Common myeloid progenitor, CD34-positive (primary cell): ENCODE measurements around the gene NRARP.

ENCODE experiments used
- CTCF ChIA-PET: fragments of 350-600 bp; sonication (Branson Sonifier 250); formaldehyde crosslinking; loops from one replicate; lab custom pipeline; 2021; ENCODE audit warnings: antibody characterized with exemption; lab: Charles Lee
- POLR2A ChIA-PET: fragments of 350-600 bp; sonication (Branson Sonifier 250); formaldehyde crosslinking; loops from one replicate; lab custom pipeline; 2021; ENCODE audit warnings: antibody characterized with exemption; lab: Charles Lee
- DNase-seq, 3 donors: peaks; one replicate each; pipeline versions ENCODE4 v3.0.0 to v3.0.0-alpha.2; 2013
- H3K27ac ChIP-seq, 2 experiments: 1 replicate in 1 of 2; 2 replicates in 1 of 2; pipeline ENCODE4 v1.7.0; 2013; ENCODE audit warnings: inconsistent platforms in 2 of 2, low read length in 2 of 2, mild to moderate bottlenecking in 2 of 2, low read depth in 1 of 2, moderate library complexity in 1 of 2; ENCODE audit not compliant: severe bottlenecking in 2 of 2, insufficient read depth in 1 of 2, poor library complexity in 1 of 2
- H3K27me3 ChIP-seq, 5 experiments: replicated peaks in 2 of 5; 1 replicate in 3 of 5; 2 replicates in 2 of 5; pipeline versions ENCODE4 v1.6.1 to v1.7.0; 2013; ENCODE audit warnings: low read length in 4 of 5, mild to moderate bottlenecking in 2 of 5, moderate library complexity in 2 of 5, inconsistent platforms in 1 of 5; ENCODE audit not compliant: insufficient read depth in 5 of 5, control insufficient read depth in 4 of 5
- H3K36me3 ChIP-seq, 4 experiments: 1 replicate in 2 of 4; 2 replicates in 2 of 4; pipeline versions ENCODE4 v1.6.1 to v1.7.0; 2013; ENCODE audit warnings: low read length in 3 of 4, control low read depth in 1 of 4, mild to moderate bottlenecking in 1 of 4; ENCODE audit not compliant: control insufficient read depth in 4 of 4, insufficient read depth in 4 of 4
- H3K4me1 ChIP-seq, 4 experiments: 1 replicate in 3 of 4; 2 replicates in 1 of 4; pipeline versions ENCODE4 v1.6.1 to v1.7.1; 2013; ENCODE audit warnings: low read length in 3 of 4, mild to moderate bottlenecking in 3 of 4, control low read depth in 1 of 4, inconsistent platforms in 1 of 4, moderate library complexity in 1 of 4; ENCODE audit not compliant: control insufficient read depth in 4 of 4, insufficient read depth in 4 of 4; ENCODE audit errors: control extremely low read depth in 1 of 4
- H3K4me3 ChIP-seq, 7 experiments: 1 replicate in 4 of 7; 2 replicates in 3 of 7; pipeline versions ENCODE4 v1.5.1 to v1.7.0; 2013; ENCODE audit warnings: mild to moderate bottlenecking in 7 of 7, low read length in 6 of 7, moderate library complexity in 6 of 7, inconsistent platforms in 2 of 7, low read depth in 2 of 7, control low read depth in 1 of 7; ENCODE audit not compliant: insufficient read depth in 4 of 7, control insufficient read depth in 1 of 7; ENCODE audit errors: extremely low read depth in 1 of 7
- H3K9me3 ChIP-seq, 5 experiments: 1 replicate in 4 of 5; 2 replicates in 1 of 5; pipeline versions ENCODE4 v1.6.1 to v1.7.1; 2013; ENCODE audit warnings: low read length in 4 of 5, mild to moderate bottlenecking in 2 of 5, inconsistent platforms in 1 of 5, low read depth in 1 of 5, moderate library complexity in 1 of 5; ENCODE audit not compliant: control insufficient read depth in 4 of 5, insufficient read depth in 2 of 5; ENCODE audit errors: control extremely low read depth in 1 of 5
- WGBS: methylation state at CpG from one replicate; pipeline ENCODE4 v1.1.5; 2013; ENCODE audit not compliant: insufficient coverage; 5-methylcytosine and 5-hydroxymethylcytosine counted together

NRARP gene

DNA sequence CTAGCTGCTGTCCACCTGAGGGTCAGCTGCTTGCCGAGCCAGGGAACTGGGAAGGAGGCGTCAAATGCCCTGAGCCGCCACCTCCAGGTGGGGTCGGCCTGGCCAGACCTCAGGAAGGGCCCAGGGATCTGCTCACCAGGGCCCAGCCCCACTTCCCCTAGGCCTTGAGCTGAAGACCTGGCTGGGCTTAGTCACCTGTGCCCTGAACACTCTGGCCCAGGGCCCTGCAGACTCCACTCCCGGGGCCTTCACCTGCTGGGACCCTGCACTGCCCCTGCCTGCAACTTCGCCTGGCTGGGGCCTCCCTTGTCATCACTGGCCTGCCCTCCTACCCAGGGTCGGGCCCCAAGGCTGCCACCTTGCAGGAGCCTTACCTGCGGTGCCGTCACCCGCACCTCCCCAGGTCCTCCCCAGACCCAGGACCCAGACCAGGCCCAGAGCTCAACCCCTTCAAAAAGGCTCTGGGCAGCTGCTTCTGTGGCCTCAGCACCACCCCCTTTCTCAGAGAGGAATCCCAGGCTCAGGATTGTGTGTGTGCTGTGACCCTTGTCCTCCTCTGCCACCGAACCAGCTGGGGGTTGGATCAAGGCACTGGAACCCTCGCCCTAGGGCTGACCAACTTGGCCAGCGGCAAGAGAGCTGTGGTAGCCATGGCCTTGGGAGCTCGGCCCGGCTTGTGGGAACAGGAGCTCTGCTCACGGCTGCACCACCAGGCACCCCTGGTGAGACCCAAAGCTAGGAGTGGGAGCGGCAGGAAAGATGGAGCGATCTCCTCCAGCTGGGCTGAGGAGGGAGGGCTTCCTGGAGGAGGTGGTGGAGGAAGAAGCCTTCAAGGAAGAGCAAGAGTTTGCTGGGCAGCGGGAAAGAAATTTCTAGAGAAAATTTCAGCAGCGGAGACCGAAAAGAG, 48.1 kb downstream of the NRARP start:
- POLR2A ChIA-PET: interaction anchor here (2.5 to 2.7 kb wide), 2 partner anchors 9 to 14 kb away, joined by 8 to 14 read pairs; partner anchors contain the start of gene TUBB4B
- DNase-seq: no peak
- H3K27ac ChIP-seq: peak overlapping the region in 1 of 2 experiments; percentile 68
- H3K27me3 ChIP-seq: no peaks in the 10 kb centered on the region
- peaks cover 0 to 13% (median 12%) of the 10 kb centered on the region in 4 experiments for H3K36me3 ChIP-seq
- 96% methylated on average over 20 of the region's 21 CpGs for WGBS
- H3K4me1 ChIP-seq: peaks cover 0 to 27% (median 25%) of the 10 kb centered on the region in 4 experiments
- H3K9me3 ChIP-seq: no peaks in the 10 kb centered on the region
- CTCF ChIA-PET: interaction anchor here (1.0 to 2.5 kb wide), 4 partner anchors 9 to 12 kb away, joined by 3 to 10 read pairs (median 6); no protein-coding TSS in a partner anchor
- peak overlapping the region in 6 of 7 experiments; percentile 82 to 94 (median 89) for H3K4me3 ChIP-seq

DNA sequence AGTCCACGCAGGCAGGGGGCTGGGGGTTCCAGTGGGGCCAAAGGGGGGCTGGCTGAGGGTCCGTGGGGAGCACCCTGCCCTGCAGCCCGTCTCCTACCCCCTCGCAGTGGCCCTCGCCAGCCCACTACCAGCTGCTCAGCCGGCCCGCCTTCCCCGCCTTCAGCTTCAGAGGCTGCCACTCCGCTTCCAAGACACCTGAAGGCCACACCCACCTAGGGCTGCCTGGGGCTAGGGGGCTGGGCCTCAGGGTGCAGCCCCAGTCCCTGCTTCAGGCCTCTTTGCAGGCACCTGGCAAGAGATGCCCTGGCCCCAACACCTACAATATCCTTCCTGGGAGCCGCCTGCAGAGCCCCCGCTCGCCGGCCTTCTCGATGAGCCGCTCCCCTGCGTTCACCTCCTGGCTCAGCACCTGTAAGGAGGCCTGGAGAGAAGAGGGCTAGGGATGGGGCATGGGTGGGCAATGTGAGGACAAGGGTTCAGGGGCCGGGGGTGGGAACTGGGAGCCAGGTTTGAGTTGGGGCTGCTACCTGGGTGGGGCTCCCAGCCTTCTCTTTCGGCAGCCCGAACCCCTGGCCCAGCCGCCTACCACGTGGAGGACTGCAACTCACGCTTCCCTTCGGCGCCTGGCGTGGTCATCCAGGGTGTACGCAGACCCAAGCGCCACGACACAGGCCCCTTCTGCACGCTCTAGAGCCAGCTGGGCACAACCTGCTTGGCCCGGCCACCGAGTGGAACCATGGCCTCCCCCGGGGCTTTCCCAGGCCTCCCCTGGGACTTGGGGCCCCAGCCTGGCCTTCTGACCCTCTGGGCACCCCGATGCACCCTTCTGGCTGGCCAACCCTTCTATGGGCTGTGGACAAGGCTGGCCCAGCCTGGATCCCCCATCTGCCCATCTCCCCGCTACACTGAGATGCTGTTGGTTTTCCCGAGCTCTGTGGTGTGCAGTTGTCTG, 49.2 kb downstream of the NRARP start:
- H3K4me1 ChIP-seq: peaks cover 0 to 27% (median 25%) of the 10 kb centered on the region in 4 experiments
- no peak overlapping the region for H3K27ac ChIP-seq
- ChIA-PET POLR2A (interaction anchor here (0.8 to 2.5 kb wide), 3 partner anchors 8 to 79 kb away, joined by 3 to 8 read pairs (median 4); partner anchors contain the start of gene TUBB4B), CTCF (interaction anchor here (1.0 to 2.5 kb wide), 3 partner anchors 8 to 10 kb away, joined by 3 to 10 read pairs (median 8); no protein-coding TSS in a partner anchor)
- no peaks in the 10 kb centered on the region for H3K9me3 ChIP-seq
- no peak overlapping the region for H3K4me3 ChIP-seq
- H3K36me3 ChIP-seq: peaks cover 0 to 10% (median 4%) of the 10 kb centered on the region in 4 experiments
- DNase-seq: no peak
- 91% methylated on average over 27 of the region's 35 CpGs for WGBS
- H3K27me3 ChIP-seq: no peaks in the 10 kb centered on the region

DNA sequence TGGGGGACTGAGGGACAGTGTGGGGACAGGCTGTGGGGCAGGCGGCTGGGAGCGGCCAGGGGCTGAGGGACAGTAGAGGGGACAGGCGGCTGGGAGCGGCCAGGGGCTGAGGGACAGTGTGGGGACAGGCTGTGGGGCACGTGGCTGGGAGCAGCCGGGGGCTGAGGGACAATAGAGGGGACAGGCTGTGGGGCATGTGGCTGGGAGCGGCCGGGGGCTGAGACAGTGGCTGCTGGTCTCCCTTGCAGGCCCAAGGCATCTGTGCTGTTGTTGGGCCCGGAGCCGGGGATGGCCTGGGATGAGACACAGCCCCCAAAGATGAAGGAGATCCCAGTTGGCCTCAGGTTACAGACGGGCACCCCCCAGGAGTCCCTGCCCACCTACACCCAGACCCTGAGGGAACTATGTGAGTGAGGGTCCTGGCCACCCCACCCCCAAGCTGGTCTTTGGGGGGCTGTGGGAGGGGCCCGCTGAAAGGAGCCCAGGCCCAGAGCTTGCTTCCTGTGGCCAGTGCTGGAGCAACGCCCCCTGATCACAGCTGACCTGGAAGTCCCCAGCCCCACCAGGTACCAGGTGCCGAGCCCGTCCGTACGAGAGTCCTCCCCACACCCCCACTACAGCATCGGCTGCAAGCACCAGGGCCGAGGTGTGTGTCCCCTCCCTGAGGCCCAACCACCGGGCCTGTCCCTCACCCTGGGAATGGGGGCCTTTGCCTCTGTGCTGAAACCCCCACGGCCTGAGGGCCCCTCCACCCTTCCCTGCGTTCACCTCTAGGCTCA, 50.4 kb downstream of the NRARP start:
- H3K9me3 ChIP-seq: no peaks in the 10 kb centered on the region
- DNase-seq: no peak
- H3K4me3 ChIP-seq: no peak overlapping the region
- peaks cover 0 to 6% (median 1%) of the 10 kb centered on the region in 4 experiments for H3K36me3 ChIP-seq
- CTCF ChIA-PET: no interaction called here
- H3K4me1 ChIP-seq: peaks cover 0 to 22% (median 22%) of the 10 kb centered on the region in 4 experiments
- 97% methylated on average over 18 of the region's 22 CpGs for WGBS
- no peak overlapping the region for H3K27ac ChIP-seq
- POLR2A ChIA-PET: interaction anchor here (0.8 to 1.7 kb wide), 2 partner anchors 11 to 77 kb away, joined by 3 to 4 read pairs; partner anchors contain the start of gene TUBB4B
- H3K27me3 ChIP-seq: no peaks in the 10 kb centered on the region

DNA sequence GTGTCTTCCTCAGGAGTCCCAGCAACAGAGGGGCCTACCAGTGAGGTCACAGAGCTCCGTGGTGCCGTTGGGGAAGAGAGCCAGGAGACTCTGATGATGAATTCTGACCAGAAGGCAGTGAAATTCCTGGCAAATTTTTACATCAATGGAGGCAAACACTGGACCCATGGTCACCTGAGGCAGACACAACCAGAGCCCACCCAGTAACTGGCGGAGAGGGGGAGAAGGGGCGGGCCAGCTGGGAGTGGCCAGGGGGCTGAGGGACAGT, 50.9 kb downstream of the NRARP start, which contains the start of gene STPG3:
TSS of gene STPG3 (plus strand) at position 93 of the 268 bp plus-strand sequence. CDS start at position 94, 1 bp downstream.
- DNase-seq: no peak
- ChIA-PET POLR2A (no interaction called here), CTCF (no interaction called here)
- WGBS: 97% methylated on average over 3 of the region's 4 CpGs
- Histone ChIP-seq H3K27ac (no peak within 1 kb of the TSS), H3K36me3 (peaks cover 0 to under 1% (median 0%) of the 10 kb centered on the region in 4 experiments), H3K9me3 (no peaks in the 10 kb centered on the region), H3K4me3 (no peak within 1 kb of the TSS), H3K4me1 (peaks cover 0 to 16% (median 16%) of the 10 kb centered on the region in 4 experiments), H3K27me3 (no peaks in the 10 kb centered on the region)

DNA sequence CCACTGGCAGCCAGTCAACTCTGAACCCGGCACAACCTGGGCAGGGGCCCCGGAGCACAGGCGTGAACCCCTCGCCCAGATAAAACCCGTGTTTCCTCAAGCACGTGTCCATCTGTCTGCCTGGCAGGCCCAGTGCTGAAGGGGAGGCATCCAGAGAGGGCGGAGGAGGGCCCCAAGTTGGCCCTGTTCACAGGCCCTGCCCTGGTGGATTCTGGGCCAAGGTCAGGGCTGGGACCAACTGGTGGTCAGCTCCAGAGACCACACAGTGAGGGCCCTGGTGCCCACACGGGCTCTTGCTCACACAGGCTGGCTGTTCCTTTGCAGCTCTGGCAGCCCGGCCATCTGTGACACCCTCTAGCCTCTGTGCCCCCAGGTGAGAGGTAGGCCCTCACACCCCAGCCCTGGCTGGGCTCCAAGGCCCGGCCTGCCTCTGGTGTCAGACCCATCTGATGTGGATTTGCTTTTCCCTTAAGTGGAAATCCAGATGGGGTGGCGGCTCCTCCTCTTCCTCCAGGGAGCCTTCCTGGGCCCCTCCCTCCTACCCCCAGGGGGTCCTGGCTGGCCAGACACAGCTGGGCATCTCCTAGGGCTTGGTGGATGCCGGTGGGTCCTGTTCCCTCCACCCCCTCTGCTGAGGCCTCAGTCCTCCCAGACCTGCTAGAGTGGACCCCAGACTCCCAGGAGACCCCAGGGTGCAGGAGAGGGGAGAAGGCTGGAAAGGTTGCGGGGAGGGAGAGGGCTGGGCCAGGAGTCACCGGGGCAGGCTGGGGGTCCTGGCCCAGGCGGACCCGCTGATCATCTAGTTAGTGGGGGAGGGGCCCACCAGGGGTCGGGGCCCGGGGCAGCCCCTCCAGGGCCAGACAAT, 51.5 kb downstream of the NRARP start:
- Histone ChIP-seq H3K4me3 (no peak overlapping the region), H3K27ac (no peak overlapping the region), H3K36me3 (no peaks in the 10 kb centered on the region), H3K4me1 (peaks cover 0 to 12% (median 11%) of the 10 kb centered on the region in 4 experiments), H3K9me3 (no peaks in the 10 kb centered on the region), H3K27me3 (no peaks in the 10 kb centered on the region)
- POLR2A ChIA-PET: no interaction called here
- DNase-seq: no peak
- CTCF ChIA-PET: interaction anchor here (0.7 to 0.9 kb wide), 2 partner anchors 10 to 14 kb away, joined by 3 to 5 read pairs; partner anchors contain the start of gene TUBB4B
- 94% methylated on average over 17 of the region's 18 CpGs for WGBS
